Duodenal mucosa (tissue), 2 donors: ENCODE results near the gene KLF11.

ENCODE experiments used
- H3K27ac ChIP-seq: one replicate; pipeline ENCODE4 v1.7.0; 2013; ENCODE audit warnings: low read depth, low read length
- H3K27me3 ChIP-seq, 2 donors: one replicate each; pipeline ENCODE4 v1.7.0; 2013; ENCODE audit warnings: low read length in 2 of 2, control low read depth in 1 of 2; ENCODE audit not compliant: insufficient read depth in 2 of 2, control insufficient read depth in 1 of 2
- H3K36me3 ChIP-seq, 2 donors: one replicate each; pipeline ENCODE4 v1.7.0; 2013; ENCODE audit warnings: low read length in 2 of 2, control low read depth in 1 of 2; ENCODE audit not compliant: insufficient read depth in 2 of 2, control insufficient read depth in 1 of 2
- H3K4me1 ChIP-seq, 2 donors: one replicate each; pipeline ENCODE4 v1.7.0; 2013; ENCODE audit warnings: low read length in 2 of 2, control low read depth in 1 of 2; ENCODE audit not compliant: insufficient read depth in 2 of 2, control insufficient read depth in 1 of 2
- H3K4me3 ChIP-seq, 2 donors: one replicate each; pipeline ENCODE4 v1.7.0; 2013; ENCODE audit warnings: low read length in 2 of 2, low read depth in 1 of 2
- H3K9ac ChIP-seq, 2 donors: one replicate each; pipeline ENCODE4 v1.7.0; 2013; ENCODE audit warnings: low read length in 2 of 2, low read depth in 1 of 2
- H3K9me3 ChIP-seq, 2 donors: one replicate each; pipeline ENCODE4 v1.7.0; 2013; ENCODE audit warnings: low read length in 2 of 2, control low read depth in 1 of 2; ENCODE audit not compliant: control insufficient read depth in 1 of 2

Gene KLF11

GRCh38 chr2:10002681-10003080 is 40.7 kb upstream of the KLF11 start:
- Histone ChIP-seq H3K27ac (no peak overlapping the region), H3K27me3 (no peaks in the 10 kb centered on the region), H3K9ac (no peak overlapping the region), H3K36me3 (no peaks in the 10 kb centered on the region), H3K4me3 (no peak overlapping the region), H3K4me1 (peaks cover 0 to 1% of the 10 kb centered on the region in 2 donors), H3K9me3 (no peaks in the 10 kb centered on the region)

DNA sequence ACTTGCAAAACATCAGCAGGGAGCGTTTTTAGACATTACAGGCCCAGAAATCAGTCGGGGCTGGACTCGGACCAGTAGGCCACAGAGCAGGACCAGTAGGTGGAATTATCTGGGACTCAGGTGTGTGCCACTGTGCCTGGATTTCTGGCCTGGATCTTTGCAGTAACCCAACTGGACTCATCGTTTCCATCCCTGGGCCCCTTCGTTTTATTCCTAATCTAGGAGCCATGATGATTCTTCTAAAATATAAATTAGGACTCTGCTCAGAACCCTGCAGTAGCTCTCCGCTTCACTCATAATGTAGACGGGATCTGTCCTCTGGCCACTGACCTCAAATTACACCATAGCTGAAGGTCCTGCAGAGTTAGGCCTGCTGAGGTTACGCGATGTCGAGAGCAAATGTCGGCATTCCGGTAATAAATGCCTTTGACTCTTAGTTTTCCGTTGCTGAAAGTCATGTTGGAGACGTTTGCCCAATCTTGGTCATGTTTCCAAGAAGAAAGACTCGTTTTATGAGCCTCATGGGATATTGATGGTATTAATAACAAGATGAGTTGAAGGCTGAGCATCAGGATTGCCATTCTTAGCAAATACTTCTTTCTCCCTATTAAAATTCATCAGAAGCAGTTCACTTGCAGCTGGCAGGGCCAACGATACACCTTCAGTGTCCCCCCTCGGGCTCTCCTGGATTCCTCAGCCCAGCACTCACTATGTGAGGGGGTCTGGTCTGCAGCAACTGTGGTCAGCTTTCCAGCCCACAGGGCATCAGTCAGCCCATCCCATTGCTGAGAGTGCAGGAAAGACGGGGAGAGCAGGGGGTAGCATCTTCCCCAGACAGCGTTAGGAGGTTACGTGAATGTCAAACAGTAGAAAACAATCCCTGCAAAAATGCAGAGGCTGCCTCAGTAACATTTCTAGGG is 39.9 kb upstream of the KLF11 start:
- H3K36me3 ChIP-seq, result no peaks in the 10 kb centered on the region
- H3K4me1 ChIP-seq, result peaks cover 4 to 7% of the 10 kb centered on the region in 2 donors
- no peak overlapping the region for H3K4me3 ChIP-seq
- no peaks in the 10 kb centered on the region for H3K9me3 ChIP-seq
- no peak overlapping the region for H3K27ac ChIP-seq
- H3K9ac ChIP-seq, result no peak overlapping the region
- no peaks in the 10 kb centered on the region for H3K27me3 ChIP-seq

DNA sequence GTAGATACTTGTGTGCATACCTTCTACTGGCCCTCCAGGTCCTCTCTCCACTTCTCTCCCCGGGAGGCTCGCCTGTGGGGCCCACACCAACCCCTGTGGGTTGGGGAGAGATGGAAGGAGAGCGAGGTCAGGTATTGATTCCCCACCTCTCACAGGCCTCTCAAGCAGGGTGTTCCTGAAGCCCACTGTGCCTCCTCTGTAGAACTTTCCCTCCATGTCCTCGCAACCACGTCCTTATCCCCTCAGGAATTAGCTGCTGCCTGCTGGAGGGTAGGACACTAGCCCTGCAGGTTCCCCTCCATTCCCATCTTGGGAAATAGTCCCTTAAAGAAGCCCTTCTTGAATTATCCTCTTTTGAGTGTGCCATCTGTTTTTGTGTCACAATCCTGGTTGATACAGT is 38.9 kb upstream of the KLF11 start:
- H3K27ac ChIP-seq, result no peak overlapping the region
- peaks cover 8 to 14% of the 10 kb centered on the region in 2 donors for H3K4me1 ChIP-seq
- H3K9ac ChIP-seq, result no peak overlapping the region

GRCh38 chr2:10004836-10005235 is 38.5 kb upstream of the KLF11 start:
- no peak overlapping the region for H3K9ac ChIP-seq
- peaks cover 11 to 14% of the 10 kb centered on the region in 2 donors for H3K4me1 ChIP-seq
- no peak overlapping the region for H3K27ac ChIP-seq
- H3K4me3 ChIP-seq, result no peak overlapping the region
- no peaks in the 10 kb centered on the region for H3K36me3 ChIP-seq
- H3K27me3 ChIP-seq, result no peaks in the 10 kb centered on the region
- H3K9me3 ChIP-seq, result no peaks in the 10 kb centered on the region

More for the DNA sequence above, 38.9 kb upstream of the KLF11 start:
- Histone ChIP-seq H3K27me3 (no peaks in the 10 kb centered on the region), H3K4me3 (no peak overlapping the region), H3K36me3 (no peaks in the 10 kb centered on the region), H3K9me3 (no peaks in the 10 kb centered on the region)

DNA sequence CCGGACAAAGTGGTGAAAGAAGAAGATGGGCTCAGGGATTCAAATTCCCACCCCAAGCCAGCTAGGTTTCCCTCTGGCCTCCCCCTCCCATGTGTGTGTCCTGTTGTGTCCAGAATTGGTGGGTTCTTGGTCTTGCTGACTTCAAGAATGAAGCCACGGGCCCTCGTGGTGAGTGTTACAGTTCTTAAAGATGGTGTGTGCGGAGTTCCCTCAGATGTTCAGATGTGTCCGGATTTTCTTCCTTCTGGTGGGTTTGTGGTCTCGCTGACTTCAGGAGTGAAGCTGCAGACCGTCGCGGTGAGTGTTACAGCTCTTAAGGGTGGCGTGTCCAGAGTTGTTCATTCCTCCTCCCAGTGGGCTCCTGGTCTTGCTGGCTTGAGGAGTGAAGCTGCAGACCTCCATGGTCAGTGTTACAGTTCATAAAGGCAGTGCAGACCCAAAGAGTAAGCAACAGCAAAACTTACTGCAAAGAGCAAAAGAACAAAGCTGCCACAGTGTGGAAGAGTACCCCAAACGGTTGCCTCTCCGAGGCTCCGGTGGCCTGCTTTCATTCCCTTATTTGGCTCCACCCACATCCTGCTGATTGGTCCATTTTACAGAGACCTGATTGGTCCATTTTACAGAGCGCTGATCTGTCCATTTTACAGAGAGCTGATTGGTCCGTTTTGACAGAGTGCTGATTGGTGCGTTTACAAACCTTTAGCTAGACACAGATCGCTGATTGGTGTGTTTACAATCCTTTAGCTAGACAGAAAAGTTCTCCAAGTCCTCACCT is 37.7 kb upstream of the KLF11 start:
- H3K9ac ChIP-seq, result no peak overlapping the region
- no peaks in the 10 kb centered on the region for H3K9me3 ChIP-seq
- H3K4me3 ChIP-seq, result no peak overlapping the region
- H3K36me3 ChIP-seq, result no peaks in the 10 kb centered on the region
- no peaks in the 10 kb centered on the region for H3K27me3 ChIP-seq
- H3K4me1 ChIP-seq, result peaks cover 14 to 17% of the 10 kb centered on the region in 2 donors
- H3K27ac ChIP-seq, result no peak overlapping the region

GRCh38 chr2:10006236-10007161 is 36.9 kb upstream of the KLF11 start:
- no peaks in the 10 kb centered on the region for H3K36me3 ChIP-seq
- no peaks in the 10 kb centered on the region for H3K9me3 ChIP-seq
- peaks cover 14 to 19% of the 10 kb centered on the region in 2 donors for H3K4me1 ChIP-seq
- no peaks in the 10 kb centered on the region for H3K27me3 ChIP-seq
- no peak overlapping the region for H3K4me3 ChIP-seq
- H3K9ac ChIP-seq, result no peak overlapping the region
- no peak overlapping the region for H3K27ac ChIP-seq

GRCh38 chr2:10007435-10007834 is 35.9 kb upstream of the KLF11 start:
- Histone ChIP-seq H3K9ac (no peak overlapping the region), H3K9me3 (no peaks in the 10 kb centered on the region), H3K27ac (no peak overlapping the region), H3K4me1 (peaks cover 14 to 19% of the 10 kb centered on the region in 2 donors), H3K27me3 (no peaks in the 10 kb centered on the region), H3K36me3 (no peaks in the 10 kb centered on the region), H3K4me3 (no peak overlapping the region)

DNA sequence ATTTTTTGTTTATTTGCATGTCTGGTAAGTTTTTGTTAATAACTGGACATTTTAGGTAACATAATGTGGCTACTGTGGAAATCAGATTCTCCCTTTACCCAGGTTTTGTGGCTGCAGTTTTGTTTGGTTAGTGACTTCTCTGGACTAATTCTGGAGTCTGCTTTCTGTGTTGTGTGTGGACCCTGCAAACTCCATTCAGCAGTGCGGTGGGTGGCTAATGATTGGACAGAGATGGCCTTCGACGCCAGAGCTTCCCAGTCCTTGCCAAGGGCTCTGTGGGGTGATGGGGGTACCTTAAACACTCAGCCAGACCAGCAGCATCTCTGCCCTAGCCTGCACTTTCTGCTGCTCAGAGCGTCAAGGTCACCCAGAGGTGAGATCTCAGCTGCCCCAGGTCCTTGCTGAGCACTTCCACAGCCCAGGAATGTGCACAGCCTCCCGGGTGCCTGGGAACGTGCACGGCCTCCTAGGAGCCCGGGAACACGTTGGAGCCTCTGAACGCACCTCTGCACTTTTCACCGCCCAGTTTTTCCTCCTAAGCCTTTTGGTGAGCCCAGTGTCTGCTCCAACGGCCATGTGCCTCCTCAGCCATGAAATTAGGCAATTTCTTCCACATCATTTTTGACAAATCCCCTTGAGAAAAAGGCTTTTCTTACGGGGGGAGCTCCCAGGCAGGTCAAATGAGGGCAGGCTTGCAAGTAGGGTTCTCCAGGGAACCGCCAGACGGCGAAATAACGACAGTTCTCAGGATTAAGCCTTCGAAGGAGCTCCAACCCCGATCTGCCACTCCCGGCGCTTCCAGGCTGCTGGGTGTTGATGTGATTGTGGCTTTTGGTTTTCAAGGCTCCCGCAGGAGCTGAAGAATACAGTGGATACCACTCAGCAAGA is 35.2 kb upstream of the KLF11 start:
- H3K4me3 ChIP-seq, result no peak overlapping the region
- H3K9ac ChIP-seq, result no peak overlapping the region
- H3K27me3 ChIP-seq, result no peaks in the 10 kb centered on the region
- H3K36me3 ChIP-seq, result no peaks in the 10 kb centered on the region
- H3K9me3 ChIP-seq, result no peaks in the 10 kb centered on the region
- no peak overlapping the region for H3K27ac ChIP-seq
- H3K4me1 ChIP-seq, result peaks cover 14 to 19% of the 10 kb centered on the region in 2 donors

DNA sequence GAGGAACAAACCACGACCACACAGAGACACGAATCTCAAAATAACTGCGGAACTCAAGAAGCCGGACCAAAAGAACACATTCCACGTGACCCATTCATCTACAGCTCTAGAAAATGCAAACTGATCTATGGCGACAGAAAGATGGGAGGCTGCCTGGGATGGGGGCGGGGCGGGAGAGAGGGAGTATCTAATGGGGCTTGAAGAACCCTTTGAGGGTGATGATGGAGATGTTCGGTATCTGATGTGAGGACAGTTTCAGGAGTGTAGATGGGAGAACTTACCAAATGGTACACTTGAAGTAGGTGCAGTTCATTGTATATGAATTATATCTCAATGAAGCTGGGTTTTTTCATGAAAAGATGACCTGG is 34.6 kb upstream of the KLF11 start:
- H3K9ac ChIP-seq, result no peak overlapping the region
- peaks cover 14 to 19% of the 10 kb centered on the region in 2 donors for H3K4me1 ChIP-seq
- no peaks in the 10 kb centered on the region for H3K27me3 ChIP-seq
- H3K36me3 ChIP-seq, result no peaks in the 10 kb centered on the region
- no peaks in the 10 kb centered on the region for H3K9me3 ChIP-seq
- no peak overlapping the region for H3K27ac ChIP-seq
- H3K4me3 ChIP-seq, result no peak overlapping the region
